Gastroesophageal sphincter (tissue), 4 donors: ENCODE data around the gene ACOD1. TPM values are rescaled to one million over a fixed set of nuclear protein-coding genes. Genes with fewer than 3 reads are reported as not detected.

Experiments used
- ATAC-seq: fragments of 150-250 bp; one replicate; pipeline ENCODE4 v1.9.1; 2016; ENCODE audit warnings: mild to moderate bottlenecking, moderate library complexity
- H3K27ac ChIP-seq, 4 donors: fragments of 200-600 bp; sonication (generic) in 3 of 4; 1 replicate in 3 of 4; 2 replicates in 1 of 4; pipeline ENCODE4 v1.5.1; 2016 to 2019
- H3K27me3 ChIP-seq: fragments of 200-600 bp; sonication (generic); one replicate; pipeline ENCODE4 v1.5.1; 2019
- H3K36me3 ChIP-seq, 2 donors: fragments of 200-600 bp; sonication (generic); one replicate each; pipeline ENCODE4 v1.5.1; 2019; ENCODE audit warnings: control low read depth in 1 of 2
- H3K4me1 ChIP-seq, 3 donors: fragments of 200-600 bp; sonication (generic); 1 replicate in 2 of 3; 2 replicates in 1 of 3; pipeline ENCODE4 v1.5.1; 2016 to 2019; ENCODE audit warnings: control low read depth in 2 of 3
- H3K4me3 ChIP-seq, 2 donors: fragments of 200-600 bp; sonication (generic); one replicate each; pipeline ENCODE4 v1.5.1; 2019; ENCODE audit warnings: mild to moderate bottlenecking in 1 of 2, moderate library complexity in 1 of 2
- H3K9me3 ChIP-seq, 3 donors: fragments of 200-600 bp; sonication (generic); one replicate each; pipeline ENCODE4 v1.5.1; 2017 to 2019; ENCODE audit warnings: control low read depth in 2 of 3
- CTCF ChIP-seq, 4 experiments: fragments of 200-600 bp in 2 of 4; fragments of 450-650 bp in 2 of 4; sonication (generic) in 1 of 4; IDR thresholded peaks; one replicate each; pipeline ENCODE4 v1.5.1; 2017 to 2019; ENCODE audit warnings: antibody characterized with exemption in 4 of 4, mild to moderate bottlenecking in 2 of 4, moderate library complexity in 2 of 4
- EP300 ChIP-seq: sonication (generic); formaldehyde crosslinking; IDR thresholded peaks from one replicate; pipeline ENCODE4 v1.6.1; 2017; ENCODE audit warnings: antibody characterized with exemption, mild to moderate bottlenecking
- POLR2A ChIP-seq, 2 donors: fragments of 450-650 bp; IDR thresholded peaks; one replicate each; pipeline ENCODE4 v1.6.1; 2017; ENCODE audit warnings: antibody characterized with exemption in 2 of 2, mild to moderate bottlenecking in 2 of 2, moderate library complexity in 1 of 2
- POLR2AphosphoS5 ChIP-seq: sonication (generic); formaldehyde crosslinking; IDR thresholded peaks from one replicate; pipeline ENCODE4 v1.6.1; 2017; ENCODE audit warnings: antibody characterized with exemption
- WGBS, 2 donors: methylation state at CpG; one replicate each; pipeline ENCODE4 v1.1.5; 2018; ENCODE audit warnings: low coverage in 1 of 2; 5-methylcytosine and 5-hydroxymethylcytosine counted together
- total RNA-seq, 4 donors: library from RNA; depleted of rRNA; stranded (reverse); fragments of >200 nt; gene quantifications; one replicate each; pipeline ENCODE4 v1.1.0, GENCODE V29; 2016

The ACOD1 gene
- total RNA-seq, 4 donors from 2014 or later: not detected

DNA sequence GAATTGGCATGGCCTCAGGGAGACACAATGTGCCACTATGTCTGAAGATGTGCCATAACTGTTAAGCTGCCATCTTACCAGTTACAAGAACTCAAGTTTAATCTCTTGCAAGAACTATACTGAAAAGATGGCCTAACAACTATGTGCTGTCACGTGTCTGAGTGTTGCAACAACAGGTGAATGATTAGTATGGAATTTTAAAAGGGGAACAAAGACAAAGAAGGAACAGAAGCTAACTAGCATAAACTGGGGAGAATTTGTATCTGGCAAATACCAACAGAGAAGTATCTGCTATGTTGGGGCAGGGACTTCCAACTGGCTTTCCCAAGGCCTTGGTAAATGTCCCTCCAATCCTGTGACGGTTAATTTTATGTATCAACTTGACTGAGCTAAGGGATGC lies 11.5 kb upstream of the ACOD1 start:
- ATAC-seq: no peak

GRCh38 chr13:76937281-76937820 lies 11.0 kb upstream of the ACOD1 start:
- Histone ChIP-seq H3K27me3 (no peaks in the 10 kb centered on the region), H3K27ac (no peak overlapping the region), H3K36me3 (no peaks in the 10 kb centered on the region), H3K9me3 (no peaks in the 10 kb centered on the region), H3K4me3 (no peak overlapping the region), H3K4me1 (no peaks in the 10 kb centered on the region)
- WGBS, 2 donors: 29 to 45% methylated on average over 1 to 2 of the region's 2 CpGs
- no peak for ATAC-seq
- TF ChIP-seq CTCF (IDR thresholded peaks at IDR 0.05) (no peak), EP300 (no peak), POLR2A (IDR thresholded peaks at IDR 0.05) (no peak), POLR2AphosphoS5 (no peak)

More for the DNA sequence above, 11.5 kb upstream of the ACOD1 start:
- H3K4me1 ChIP-seq: no peaks in the 10 kb centered on the region
- 85 to 100% methylated on average over 2 of the region's 2 CpGs for WGBS, 2 donors
- no peak overlapping the region for H3K4me3 ChIP-seq
- H3K27ac ChIP-seq: no peak overlapping the region
- H3K9me3 ChIP-seq: peaks cover 0 to 2% (median 0%) of the 10 kb centered on the region in 3 donors
- TF ChIP-seq POLR2AphosphoS5 (no peak), EP300 (no peak), POLR2A (IDR thresholded peaks at IDR 0.05) (no peak), CTCF (IDR thresholded peaks at IDR 0.05) (no peak)
- H3K36me3 ChIP-seq: no peaks in the 10 kb centered on the region
- no peaks in the 10 kb centered on the region for H3K27me3 ChIP-seq

GRCh38 chr13:76939215-76939614 lies 9.1 kb upstream of the ACOD1 start:
- TF ChIP-seq POLR2AphosphoS5: no peak
- TF ChIP-seq POLR2A (IDR thresholded peaks at IDR 0.05): no peak
- no peak for TF ChIP-seq EP300
- no peak for TF ChIP-seq CTCF (IDR thresholded peaks at IDR 0.05)
- no peak overlapping the region for H3K4me3 ChIP-seq
- no peaks in the 10 kb centered on the region for H3K36me3 ChIP-seq
- H3K4me1 ChIP-seq: no peaks in the 10 kb centered on the region
- 94 to 98% methylated on average over 3 of the region's 3 CpGs for WGBS, 2 donors
- no peaks in the 10 kb centered on the region for H3K27me3 ChIP-seq
- no peaks in the 10 kb centered on the region for H3K9me3 ChIP-seq
- H3K27ac ChIP-seq: no peak overlapping the region
- ATAC-seq: no peak

GRCh38 chr13:76942363-76942762 lies 5.9 kb upstream of the ACOD1 start:
- Histone ChIP-seq H3K9me3 (peaks cover 0 to 5% (median 0%) of the 10 kb centered on the region in 3 donors), H3K4me1 (no peaks in the 10 kb centered on the region), H3K27ac (no peak overlapping the region), H3K27me3 (no peaks in the 10 kb centered on the region), H3K4me3 (no peak overlapping the region), H3K36me3 (no peaks in the 10 kb centered on the region)
- TF ChIP-seq CTCF (IDR thresholded peaks at IDR 0.05): no peak
- TF ChIP-seq POLR2A (IDR thresholded peaks at IDR 0.05): no peak
- TF ChIP-seq POLR2AphosphoS5: no peak
- TF ChIP-seq EP300: no peak
- 96 to 97% methylated on average over 4 of the region's 4 CpGs for WGBS, 2 donors
- ATAC-seq: no peak

DNA sequence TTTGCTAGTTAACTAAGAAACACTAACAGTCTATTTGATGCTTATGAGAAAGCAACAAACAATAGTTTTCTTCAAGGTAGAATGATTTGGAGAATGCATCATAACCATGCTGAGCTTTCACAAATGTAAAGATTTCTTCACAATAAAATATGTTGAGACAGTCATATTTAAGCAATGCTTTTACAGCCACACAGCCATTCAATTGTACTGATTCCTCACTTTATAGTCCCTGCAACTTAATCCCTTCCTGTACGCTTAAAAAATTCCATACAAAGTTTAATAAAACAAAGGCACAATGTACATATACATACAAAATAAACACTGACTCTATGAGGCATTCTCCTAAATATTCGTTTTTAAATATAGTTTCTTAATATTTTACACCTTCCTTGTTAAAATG lies 4.7 kb upstream of the ACOD1 start:
- Histone ChIP-seq H3K4me1 (no peaks in the 10 kb centered on the region), H3K27me3 (no peaks in the 10 kb centered on the region), H3K9me3 (peaks cover 0 to 5% (median 0%) of the 10 kb centered on the region in 3 donors), H3K4me3 (no peak overlapping the region), H3K36me3 (no peaks in the 10 kb centered on the region), H3K27ac (no peak overlapping the region)
- WGBS, 2 donors: 37 to 59% methylated on average over 2 of the region's 2 CpGs
- TF ChIP-seq CTCF (IDR thresholded peaks at IDR 0.05) (no peak), EP300 (no peak), POLR2AphosphoS5 (no peak), POLR2A (IDR thresholded peaks at IDR 0.05) (no peak)
- ATAC-seq: no peak
